GM12878 (cell line): ENCODE data around the gene BOLA1. TPM values are rescaled to one million over a fixed set of nuclear protein-coding genes. Genes with fewer than 3 reads are reported as not detected.

ENCODE experiments used
- BCL11A ChIP-seq: IDR thresholded peaks from 2 replicates; pipeline ENCODE4 v1.6.1; 2011; ENCODE audit warnings: low read depth, low read length
- BCL3 ChIP-seq: IDR thresholded peaks from 2 replicates; pipeline ENCODE4 v1.6.1; 2011; ENCODE audit warnings: borderline replicate concordance, low read depth, mild to moderate bottlenecking, moderate library complexity, low read length; ENCODE audit not compliant: insufficient read depth, poor library complexity, severe bottlenecking
- BRCA1 ChIP-seq: IDR thresholded peaks from 2 replicates; pipeline ENCODE4 v1.6.1; 2011; ENCODE audit warnings: low read depth, low read length, improper control_type of control experiment
- E2F8 ChIP-seq: fragments of 450-650 bp; IDR thresholded peaks from 2 replicates; pipeline ENCODE4 v1.6.1; 2018; ENCODE audit warnings: mild to moderate bottlenecking, low read depth, moderate library complexity; ENCODE audit not compliant: partially characterized antibody
- E4F1 ChIP-seq: fragments of 450-650 bp; IDR thresholded peaks from 2 replicates; pipeline ENCODE4 v1.6.1; 2018; ENCODE audit warnings: borderline replicate concordance, mild to moderate bottlenecking; ENCODE audit not compliant: partially characterized antibody
- NR2C2 ChIP-seq: IDR thresholded peaks from 2 replicates; pipeline ENCODE4 v1.6.1; 2011; ENCODE audit warnings: borderline replicate concordance, low read depth; ENCODE audit not compliant: control insufficient read depth, insufficient read length
- polyA plus RNA-seq, 11 experiments: library from polyadenylated mRNA; depleted of rRNA in 4 of 11; unstranded in 6 of 11; stranded (reverse) in 5 of 11; fragments of >200 nt; fragmentation: Nextera tagmentation in 4 of 11; fragmentation: Illumina TruSeq in 1 of 11; extraction: Ambion mirVana in 4 of 11; extraction: Trizol in 1 of 11; gene quantifications; 1 replicate in 1 of 11; 2 replicates in 10 of 11; pipeline versions ENCODE4 v1.2.1 to v1.2.3, GENCODE V29; 2011 to 2016; ENCODE audit warnings: inconsistent platforms in 2 of 11, missing spikeins in 2 of 11, low read depth in 1 of 11
- total RNA-seq, 4 experiments: library from RNA; depleted of rRNA in 3 of 4; stranded (reverse); fragments of >200 nt in 3 of 4; fragmentation: Illumina TruSeq in 1 of 4; extraction: Trizol in 1 of 4; gene quantifications; 2 replicates each; pipeline versions ENCODE4 v1.2.1 to v1.2.3, GENCODE V29; 2013 to 2021

The BOLA1 gene
- total and polyA plus RNA-seq, 10 of the 15 experiments (the other 5 are each of a cell fraction or from before 2014, with no cell fraction given), result 0.74 to 18.7 (median 11.3) TPM

- TF ChIP-seq E2F8, result no peak
- no peak for TF ChIP-seq BRCA1
- no peak for TF ChIP-seq BCL11A
- no peak for TF ChIP-seq E4F1
- no peak for TF ChIP-seq BCL3
- no peak for TF ChIP-seq NR2C2
Observed at GRCh38 chr1:149942207-149942606, 42.8 kb downstream of the BOLA1 start (continued).
